ENCODE data around the gene INTU.

Gene INTU

DNA sequence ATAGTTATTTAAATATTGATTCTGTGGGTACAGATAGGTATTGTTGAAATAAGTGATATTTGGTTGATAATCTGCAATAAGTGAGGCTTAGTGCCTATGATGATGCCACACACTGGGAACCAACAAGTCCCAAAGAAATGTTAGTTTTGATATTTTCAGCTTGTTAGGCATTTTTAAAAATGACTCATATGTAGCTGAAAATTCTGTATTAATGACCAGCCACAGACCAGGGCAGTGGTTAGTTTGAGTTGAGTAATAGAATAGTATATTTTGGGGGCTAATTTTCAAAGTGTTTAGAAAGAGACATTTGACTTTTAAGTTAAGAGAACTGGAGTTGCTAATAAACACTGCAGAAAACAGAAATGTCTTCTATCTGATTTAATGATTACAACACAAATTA, 9.4 kb downstream of the INTU start (continued):
- TF ChIP-seq, protein P1, sequence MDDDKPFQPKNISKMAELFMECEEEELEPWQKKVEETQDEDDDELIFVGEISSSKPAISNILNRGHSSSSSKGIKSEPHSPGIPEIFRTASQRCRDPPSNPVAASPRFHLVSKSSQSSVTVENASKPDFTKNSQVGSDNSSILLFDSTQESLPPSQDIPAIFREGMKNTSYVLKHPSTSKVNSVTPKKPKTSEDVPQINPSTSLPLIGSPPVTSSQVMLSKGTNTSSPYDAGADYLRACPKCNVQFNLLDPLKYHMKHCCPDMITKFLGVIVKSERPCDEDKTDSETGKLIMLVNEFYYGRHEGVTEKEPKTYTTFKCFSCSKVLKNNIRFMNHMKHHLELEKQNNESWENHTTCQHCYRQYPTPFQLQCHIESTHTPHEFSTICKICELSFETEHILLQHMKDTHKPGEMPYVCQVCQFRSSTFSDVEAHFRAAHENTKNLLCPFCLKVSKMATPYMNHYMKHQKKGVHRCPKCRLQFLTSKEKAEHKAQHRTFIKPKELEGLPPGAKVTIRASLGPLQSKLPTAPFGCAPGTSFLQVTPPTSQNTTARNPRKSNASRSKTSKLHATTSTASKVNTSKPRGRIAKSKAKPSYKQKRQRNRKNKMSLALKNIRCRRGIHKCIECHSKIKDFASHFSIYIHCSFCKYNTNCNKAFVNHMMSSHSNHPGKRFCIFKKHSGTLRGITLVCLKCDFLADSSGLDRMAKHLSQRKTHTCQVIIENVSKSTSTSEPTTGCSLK (tag by site-specific recombination; IDR thresholded peaks at IDR 0.05): no peak
- TF ChIP-seq ZNF433 (tag by site-specific recombination; IDR thresholded peaks at IDR 0.05; ENCODE audit: low read depth) (no peak), ZNF311 (tag by site-specific recombination; IDR thresholded peaks at IDR 0.05; ENCODE audit: borderline replicate concordance) (no peak), ZNF391 (tag by site-specific recombination; IDR thresholded peaks at IDR 0.05; ENCODE audit: borderline replicate concordance, low read depth) (no peak), RBAK (tag by site-specific recombination; IDR thresholded peaks at IDR 0.05) (no peak), ZNF324 (tag by site-specific recombination; IDR thresholded peaks at IDR 0.05) (no peak), ZNF747 (tag by site-specific recombination; IDR thresholded peaks at IDR 0.05) (no peak), ZNF274 (IDR thresholded peaks at IDR 0.05; ENCODE audit: low read length) (no peak), ZNF274 (tag by site-specific recombination; IDR thresholded peaks at IDR 0.05; ENCODE audit: borderline replicate concordance) (no peak), ZNF660 (tag by site-specific recombination; IDR thresholded peaks at IDR 0.05) (no peak)

DNA sequence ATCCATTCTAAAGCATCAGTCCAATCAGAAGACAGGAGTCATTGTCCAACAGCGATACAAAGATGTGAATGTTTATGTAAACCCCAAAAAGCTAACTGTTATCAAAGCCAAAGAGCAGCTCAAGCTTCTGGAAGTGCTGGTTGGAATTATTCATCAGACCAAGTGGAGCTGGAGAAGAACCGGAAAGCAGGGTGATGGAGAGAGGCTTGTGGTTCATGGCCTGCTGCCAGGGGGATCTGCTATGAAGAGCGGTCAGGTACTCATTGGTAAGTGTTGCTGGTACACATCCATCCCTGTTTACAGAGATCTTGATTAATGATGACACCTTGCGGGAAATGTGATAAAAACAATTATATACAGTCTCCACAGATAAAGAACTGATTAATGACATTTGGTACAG, 11.0 kb downstream of the INTU start:
- Histone ChIP-seq H3K9me3 (ENCODE audit: control insufficient read depth, insufficient read depth, low read depth, low read length) (no peaks in the 10 kb centered on the region), H3K4me3 (ENCODE audit: low read depth, low read length) (no peak overlapping the region), H3K36me3 (ENCODE audit: control insufficient read depth in 2 of 2, insufficient read depth in 1 of 2, low read length in 2 of 2) (peaks cover 0 to 11% of the 10 kb centered on the region in 2 experiments; a peak in 2 of 3 replicates), H3K4me1 (ENCODE audit: control insufficient read depth, insufficient read depth, low read length) (no peaks in the 10 kb centered on the region), H3K27ac (ENCODE audit: extremely low read depth, low read depth, low read length) (no peak overlapping the region)
- CTCF ChIA-PET: no interaction called here
- TF ChIP-seq, protein P2, sequence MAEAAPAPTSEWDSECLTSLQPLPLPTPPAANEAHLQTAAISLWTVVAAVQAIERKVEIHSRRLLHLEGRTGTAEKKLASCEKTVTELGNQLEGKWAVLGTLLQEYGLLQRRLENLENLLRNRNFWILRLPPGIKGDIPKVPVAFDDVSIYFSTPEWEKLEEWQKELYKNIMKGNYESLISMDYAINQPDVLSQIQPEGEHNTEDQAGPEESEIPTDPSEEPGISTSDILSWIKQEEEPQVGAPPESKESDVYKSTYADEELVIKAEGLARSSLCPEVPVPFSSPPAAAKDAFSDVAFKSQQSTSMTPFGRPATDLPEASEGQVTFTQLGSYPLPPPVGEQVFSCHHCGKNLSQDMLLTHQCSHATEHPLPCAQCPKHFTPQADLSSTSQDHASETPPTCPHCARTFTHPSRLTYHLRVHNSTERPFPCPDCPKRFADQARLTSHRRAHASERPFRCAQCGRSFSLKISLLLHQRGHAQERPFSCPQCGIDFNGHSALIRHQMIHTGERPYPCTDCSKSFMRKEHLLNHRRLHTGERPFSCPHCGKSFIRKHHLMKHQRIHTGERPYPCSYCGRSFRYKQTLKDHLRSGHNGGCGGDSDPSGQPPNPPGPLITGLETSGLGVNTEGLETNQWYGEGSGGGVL (tag by site-specific recombination; IDR thresholded peaks at IDR 0.05): no peak
- TF ChIP-seq ZNF549 (tag by site-specific recombination; IDR thresholded peaks at IDR 0.05) (no peak), ZNF274 (IDR thresholded peaks at IDR 0.05; ENCODE audit: low read length) (no peak), ZNF274 (tag by site-specific recombination; IDR thresholded peaks at IDR 0.05; ENCODE audit: borderline replicate concordance) (no peak), HOXC10 (CRISPR knock-in tag; IDR thresholded peaks at IDR 0.05) (no peak)
- TF ChIP-seq, protein P3, sequence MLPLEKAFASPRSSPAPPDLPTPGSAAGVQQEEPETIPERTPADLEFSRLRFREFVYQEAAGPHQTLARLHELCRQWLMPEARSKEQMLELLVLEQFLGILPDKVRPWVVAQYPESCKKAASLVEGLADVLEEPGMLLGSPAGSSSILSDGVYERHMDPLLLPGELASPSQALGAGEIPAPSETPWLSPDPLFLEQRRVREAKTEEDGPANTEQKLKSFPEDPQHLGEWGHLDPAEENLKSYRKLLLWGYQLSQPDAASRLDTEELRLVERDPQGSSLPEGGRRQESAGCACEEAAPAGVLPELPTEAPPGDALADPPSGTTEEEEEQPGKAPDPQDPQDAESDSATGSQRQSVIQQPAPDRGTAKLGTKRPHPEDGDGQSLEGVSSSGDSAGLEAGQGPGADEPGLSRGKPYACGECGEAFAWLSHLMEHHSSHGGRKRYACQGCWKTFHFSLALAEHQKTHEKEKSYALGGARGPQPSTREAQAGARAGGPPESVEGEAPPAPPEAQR (tag by site-specific recombination; IDR thresholded peaks at IDR 0.05): no peak
- POLR2A ChIA-PET: no interaction called here

DNA sequence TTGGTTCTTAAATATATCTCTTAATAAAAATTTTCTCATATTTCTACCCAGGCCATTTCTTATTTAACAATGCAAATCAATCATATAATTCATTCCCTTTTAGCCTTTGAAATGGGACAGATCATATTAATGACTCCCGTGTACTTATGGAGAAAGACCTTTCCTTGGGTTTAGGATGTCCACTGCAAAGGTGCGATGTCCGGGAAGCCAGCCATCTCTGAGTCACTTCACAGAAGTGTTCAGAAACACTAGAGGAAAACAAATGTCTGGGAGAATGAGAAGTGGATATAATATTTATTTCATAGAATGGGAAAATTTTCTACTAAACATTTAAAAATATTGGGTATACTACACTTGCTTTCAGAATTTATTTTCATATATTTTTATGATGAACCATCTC, 15.3 kb downstream of the INTU start:
- POLR2A ChIA-PET: no interaction called here
- Histone ChIP-seq H3K27ac (ENCODE audit: extremely low read depth, low read depth, low read length) (no peak overlapping the region), H3K36me3 (ENCODE audit: control insufficient read depth in 2 of 2, insufficient read depth in 1 of 2, low read length in 2 of 2) (peaks cover 0 to 11% of the 10 kb centered on the region in 2 experiments; a peak in 2 of 3 replicates), H3K4me3 (ENCODE audit: low read depth, low read length) (no peak overlapping the region), H3K9me3 (ENCODE audit: control insufficient read depth, insufficient read depth, low read depth, low read length) (no peaks in the 10 kb centered on the region), H3K4me1 (ENCODE audit: control insufficient read depth, insufficient read depth, low read length) (no peaks in the 10 kb centered on the region)
- CTCF ChIA-PET: interaction anchor here (0.7 kb wide), 1 partner anchor 51 kb away, joined by 3 read pairs; no protein-coding TSS in a partner anchor
- TF ChIP-seq IKZF3 (tag by site-specific recombination; IDR thresholded peaks at IDR 0.05) (no peak), ZBTB20 (tag by site-specific recombination; IDR thresholded peaks at IDR 0.05) (no peak), OSR2 (tag by site-specific recombination; IDR thresholded peaks at IDR 0.05) (no peak), ZNF561 (tag by site-specific recombination; IDR thresholded peaks at IDR 0.05; ENCODE audit: borderline replicate concordance) (no peak), ZNF169 (tag by site-specific recombination; IDR thresholded peaks at IDR 0.05) (no peak), ZNF354C (tag by site-specific recombination; IDR thresholded peaks at IDR 0.05; ENCODE audit: borderline replicate concordance, low read depth) (no peak), SP2 (tag by site-specific recombination; IDR thresholded peaks at IDR 0.05) (no peak), ZNF768 (tag by site-specific recombination; IDR thresholded peaks at IDR 0.05) (no peak), BCL11A (tag by site-specific recombination; IDR thresholded peaks at IDR 0.05; ENCODE audit: low read depth) (no peak), RBAK (tag by site-specific recombination; IDR thresholded peaks at IDR 0.05) (no peak), ZNF184 (tag by site-specific recombination; IDR thresholded peaks at IDR 0.05) (no peak), ZNF830 (tag by site-specific recombination; IDR thresholded peaks at IDR 0.05; ENCODE audit: low read depth) (no peak)
- TF ChIP-seq, protein P4, sequence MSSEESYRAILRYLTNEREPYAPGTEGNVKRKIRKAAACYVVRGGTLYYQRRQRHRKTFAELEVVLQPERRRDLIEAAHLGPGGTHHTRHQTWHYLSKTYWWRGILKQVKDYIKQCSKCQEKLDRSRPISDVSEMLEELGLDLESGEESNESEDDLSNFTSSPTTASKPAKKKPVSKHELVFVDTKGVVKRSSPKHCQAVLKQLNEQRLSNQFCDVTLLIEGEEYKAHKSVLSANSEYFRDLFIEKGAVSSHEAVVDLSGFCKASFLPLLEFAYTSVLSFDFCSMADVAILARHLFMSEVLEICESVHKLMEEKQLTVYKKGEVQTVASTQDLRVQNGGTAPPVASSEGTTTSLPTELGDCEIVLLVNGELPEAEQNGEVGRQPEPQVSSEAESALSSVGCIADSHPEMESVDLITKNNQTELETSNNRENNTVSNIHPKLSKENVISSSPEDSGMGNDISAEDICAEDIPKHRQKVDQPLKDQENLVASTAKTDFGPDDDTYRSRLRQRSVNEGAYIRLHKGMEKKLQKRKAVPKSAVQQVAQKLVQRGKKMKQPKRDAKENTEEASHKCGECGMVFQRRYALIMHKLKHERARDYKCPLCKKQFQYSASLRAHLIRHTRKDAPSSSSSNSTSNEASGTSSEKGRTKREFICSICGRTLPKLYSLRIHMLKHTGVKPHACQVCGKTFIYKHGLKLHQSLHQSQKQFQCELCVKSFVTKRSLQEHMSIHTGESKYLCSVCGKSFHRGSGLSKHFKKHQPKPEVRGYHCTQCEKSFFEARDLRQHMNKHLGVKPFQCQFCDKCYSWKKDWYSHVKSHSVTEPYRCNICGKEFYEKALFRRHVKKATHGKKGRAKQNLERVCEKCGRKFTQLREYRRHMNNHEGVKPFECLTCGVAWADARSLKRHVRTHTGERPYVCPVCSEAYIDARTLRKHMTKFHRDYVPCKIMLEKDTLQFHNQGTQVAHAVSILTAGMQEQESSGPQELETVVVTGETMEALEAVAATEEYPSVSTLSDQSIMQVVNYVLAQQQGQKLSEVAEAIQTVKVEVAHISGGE (tag by site-specific recombination; conservative IDR thresholded peaks at IDR 0.05; ENCODE audit: low read depth): no peak

All from HEK293 (cell line).